H1 (cell line): Measurements from ENCODE around the gene MAN1C1. TPM values are rescaled to one million over a fixed set of nuclear protein-coding genes. Genes with fewer than 3 reads are reported as not detected.
A peak's percentile ranks its signal among the peaks of the same experiment; 100 is the strongest.

Source experiments
- CTCF ChIA-PET: fragments of 300-600 bp; sonication (Branson Sonifier 250); formaldehyde crosslinking; loops from one replicate; lab custom pipeline; 2021; ENCODE audit not compliant: partially characterized antibody; lab: Charles Lee
- POLR2A ChIA-PET: fragments of 300-600 bp; sonication (Branson Sonifier 250); formaldehyde crosslinking; loops from one replicate; lab custom pipeline; 2021; ENCODE audit warnings: inconsistent platforms; ENCODE audit not compliant: partially characterized antibody; lab: Charles Lee
- DNase-seq, 2 experiments: peaks; one replicate each; pipeline versions ENCODE4 v3.0.0 to v3.0.0-alpha.2; 2010 to 2022; ENCODE audit warnings: low spot score in 2 of 2, low read depth in 1 of 2, mixed read lengths in 1 of 2
- FAIRE-seq: peaks from 2 replicates; lab custom pipeline; 2011; peaks lifted over from hg19 to GRCh38; lab: Jason Lieb, UNC
- H2AFZ ChIP-seq: 2 replicates; pipeline ENCODE4 v1.8.1; 2012; ENCODE audit warnings: low read length, inconsistent platforms
- H2AK5ac ChIP-seq: 2 replicates; pipeline ENCODE4 v1.6.1; 2013; ENCODE audit warnings: low read depth, low read length
- H2BK120ac ChIP-seq: replicated peaks from 2 replicates; pipeline ENCODE3; 2013; ENCODE audit warnings: low read depth, low read length, inconsistent platforms
- H2BK12ac ChIP-seq: 2 replicates; pipeline ENCODE4 v1.6.1; 2013; ENCODE audit warnings: low read depth, low read length
- H2BK15ac ChIP-seq: 2 replicates; pipeline ENCODE4 v1.6.1; 2013; ENCODE audit warnings: low read length
- H2BK20ac ChIP-seq: 2 replicates; pipeline ENCODE4 v1.6.1; 2013; ENCODE audit warnings: low read length
- H2BK5ac ChIP-seq: 2 replicates; pipeline ENCODE4 v1.6.1; 2013; ENCODE audit warnings: low read depth, low read length
- H3K14ac ChIP-seq: 2 replicates; pipeline ENCODE4 v1.6.1; 2013; ENCODE audit warnings: inconsistent platforms; ENCODE audit not compliant: insufficient read length
- H3K18ac ChIP-seq: 2 replicates; pipeline ENCODE4 v1.6.1; 2013; ENCODE audit warnings: low read length; ENCODE audit errors: extremely low read depth
- H3K23ac ChIP-seq: 2 replicates; pipeline ENCODE4 v1.6.1; 2013; ENCODE audit warnings: inconsistent platforms; ENCODE audit not compliant: insufficient read length
- H3K23me2 ChIP-seq: 2 replicates; pipeline ENCODE4 v1.6.1; 2013; ENCODE audit warnings: low read depth, low read length
- H3K27ac ChIP-seq: 2 replicates; pipeline ENCODE4 v1.6.1; 2011; ENCODE audit warnings: low read depth, low read length, inconsistent platforms
- H3K27me3 ChIP-seq, 4 experiments: replicated peaks in 1 of 4; 1 replicate in 1 of 4; 2 replicates in 3 of 4; pipeline versions ENCODE4 v1.6.1 to v1.8.1; 2011 to 2013; ENCODE audit warnings: low read length in 3 of 4, mild to moderate bottlenecking in 3 of 4, inconsistent platforms in 2 of 4, mixed read lengths in 2 of 4, moderate library complexity in 1 of 4; ENCODE audit not compliant: control insufficient read depth in 3 of 4, insufficient read depth in 3 of 4; ENCODE audit errors: extremely low read depth in 1 of 4
- H3K36me3 ChIP-seq, 4 experiments: 2 replicates each; pipeline versions ENCODE4 v1.6.1 to v1.8.1; 2011 to 2013; ENCODE audit warnings: mild to moderate bottlenecking in 4 of 4, low read length in 3 of 4, moderate library complexity in 2 of 4, control low read depth in 1 of 4, inconsistent platforms in 1 of 4; ENCODE audit not compliant: insufficient read depth in 4 of 4, control insufficient read depth in 2 of 4
- H3K4ac ChIP-seq: replicated peaks from 2 replicates; pipeline ENCODE3; 2013; ENCODE audit warnings: low read length, low read depth, mixed read lengths, inconsistent platforms; ENCODE audit not compliant: insufficient read length
- H3K4me1 ChIP-seq, 4 experiments: replicated peaks in 1 of 4; 1 replicate in 1 of 4; 2 replicates in 3 of 4; pipeline versions ENCODE4 v1.6.1 to v1.8.1; 2011 to 2013; ENCODE audit warnings: low read length in 3 of 4, inconsistent platforms in 2 of 4, mixed read lengths in 1 of 4; ENCODE audit not compliant: insufficient read depth in 4 of 4, control insufficient read depth in 3 of 4
- H3K4me2 ChIP-seq, 2 experiments: 2 replicates each; pipeline versions ENCODE4 v1.6.1 to v1.8.1; 2011 to 2013; ENCODE audit warnings: low read depth in 2 of 2, low read length in 2 of 2, control low read depth in 1 of 2, inconsistent platforms in 1 of 2, mild to moderate bottlenecking in 1 of 2; ENCODE audit not compliant: insufficient read depth in 1 of 2
- H3K4me3 ChIP-seq, 4 experiments: fragments of 200-600, 300-600 bp in 1 of 4; sonication (generic), shearing (Covaris generic), sonication (Bioruptor Twin) in 1 of 4; 2 replicates each; pipeline versions ENCODE4 v1.5.1 to v1.8.1; 2011 to 2016; ENCODE audit warnings: low read length in 4 of 4, low read depth in 3 of 4, control low read depth in 2 of 4, inconsistent platforms in 2 of 4, mild to moderate bottlenecking in 2 of 4, mixed read lengths in 1 of 4, moderate library complexity in 1 of 4; ENCODE audit not compliant: insufficient read depth in 2 of 4; ENCODE audit errors: extremely low read depth in 1 of 4
- H3K56ac ChIP-seq: replicated peaks from 2 replicates; pipeline ENCODE3; 2013; ENCODE audit warnings: low read depth, mild to moderate bottlenecking, mixed read lengths, low read length, inconsistent platforms; ENCODE audit not compliant: insufficient read length
- H3K79me1 ChIP-seq: 2 replicates; pipeline ENCODE4 v1.6.1; 2013; ENCODE audit warnings: low read depth, low read length, control low read depth
- H3K79me2 ChIP-seq, 2 experiments: 2 replicates each; pipeline versions ENCODE4 v1.6.1 to v1.8.1; 2012 to 2013; ENCODE audit warnings: low read length in 2 of 2, mild to moderate bottlenecking in 2 of 2, inconsistent platforms in 1 of 2; ENCODE audit not compliant: insufficient read depth in 2 of 2, control insufficient read depth in 1 of 2
- H3K9ac ChIP-seq, 4 experiments: replicated peaks in 1 of 4; 1 replicate in 1 of 4; 2 replicates in 3 of 4; pipeline versions ENCODE4 v1.6.1 to v1.8.1; 2011 to 2013; ENCODE audit warnings: low read depth in 3 of 4, low read length in 3 of 4, control low read depth in 2 of 4, mild to moderate bottlenecking in 2 of 4, moderate library complexity in 2 of 4, inconsistent platforms in 1 of 4; ENCODE audit errors: extremely low read depth in 1 of 4
- H3K9me3 ChIP-seq, 2 experiments: 2 replicates each; pipeline versions ENCODE4 v1.6.1 to v1.8.1; 2012 to 2013; ENCODE audit warnings: mild to moderate bottlenecking in 2 of 2, moderate library complexity in 2 of 2, control low read depth in 1 of 2, inconsistent platforms in 1 of 2, low read depth in 1 of 2, low read length in 1 of 2, mixed read lengths in 1 of 2; ENCODE audit not compliant: insufficient read depth in 2 of 2
- H4K20me1 ChIP-seq, 2 experiments: replicated peaks in 1 of 2; 2 replicates each; pipeline versions ENCODE3 to v1.8.1; 2011 to 2013; ENCODE audit warnings: inconsistent platforms in 2 of 2, low read length in 2 of 2, mild to moderate bottlenecking in 1 of 2; ENCODE audit not compliant: insufficient read depth in 2 of 2, control insufficient read depth in 1 of 2
- H4K5ac ChIP-seq: 2 replicates; pipeline ENCODE4 v1.6.1; 2013; ENCODE audit warnings: low read length, low read depth, mixed read lengths, inconsistent platforms; ENCODE audit not compliant: insufficient read length
- H4K8ac ChIP-seq: 2 replicates; pipeline ENCODE4 v1.8.0; 2013; ENCODE audit warnings: mild to moderate bottlenecking, moderate library complexity, low read length, inconsistent platforms; ENCODE audit not compliant: insufficient read depth; ENCODE audit errors: extremely low read depth
- H4K91ac ChIP-seq: replicated peaks from 2 replicates; pipeline ENCODE3; 2013; ENCODE audit warnings: low read length, mixed read lengths, inconsistent platforms; ENCODE audit not compliant: insufficient read length
- MAFK ChIP-seq: IDR thresholded peaks from 2 replicates; pipeline ENCODE4 v1.6.1; 2012; ENCODE audit warnings: low read depth, mild to moderate bottlenecking, improper control_type of control experiment, low read length
- TAF1 ChIP-seq: IDR thresholded peaks from 2 replicates; pipeline ENCODE4 v1.6.1; 2011; ENCODE audit warnings: mild to moderate bottlenecking, low read depth, low read length
- whole genome bisulfite sequencing, 2 experiments: shearing (Covaris generic) in 1 of 2; methylation state at CpG; one replicate each; pipeline versions ENCODE4 v1.1.6 to v1.1.7; 2013 to 2015; ENCODE audit warnings: low lambda C conversion rate in 2 of 2, mixed read lengths in 2 of 2, inconsistent platforms in 1 of 2, low coverage in 1 of 2, missing lambda C conversion rate in 1 of 2; ENCODE audit not compliant: insufficient replicate concordance in 2 of 2, insufficient coverage in 1 of 2, insufficient read length in 1 of 2; ENCODE audit errors: extremely low coverage in 1 of 2, missing lambda C conversion rate in 1 of 2; 5-methylcytosine and 5-hydroxymethylcytosine counted together
- polyA plus RNA-seq, 7 experiments: library from polyadenylated mRNA; depleted of rRNA in 3 of 7; stranded (reverse) in 5 of 7; unstranded in 2 of 7; fragments of >200 nt in 5 of 7; fragments of 200-250 nt in 2 of 7; gene quantifications; 1 replicate in 5 of 7; 2 replicates in 1 of 7; 4 replicates in 1 of 7; pipeline versions ENCODE4 v1.2.1 to v1.2.3, GENCODE V29; 2011 to 2013; ENCODE audit warnings: missing spikeins in 2 of 7, mixed read lengths in 2 of 7
- total RNA-seq: library from RNA; stranded (reverse); fragmentation: NEBNext Ultra II Directional; extraction: Animal tissue kit (Norgen Biotek cat#: 25700); gene quantifications from 2 replicates; pipeline ENCODE4 v1.2.1, GENCODE V29; 2021

The MAN1C1 gene
- total and polyA plus RNA-seq, 2 of the 8 experiments (the other 6 are each of a cell fraction or from before 2014, with no cell fraction given): 7.8 to 15.2 TPM

- Histone ChIP-seq H3K36me3 (no peaks in the 10 kb centered on the region), H3K9me3 (no peaks in the 10 kb centered on the region), H3K23me2 (peaks cover 12% of the 10 kb centered on the region), H3K27me3 (peaks cover 0 to 6% (median 2%) of the 10 kb centered on the region in 4 experiments; a peak in 4 of 7 replicates), H2BK120ac (no peak overlapping the region), H2BK15ac (no peak overlapping the region), H2AFZ (no peak overlapping the region), H2BK5ac (no peak overlapping the region)
- FAIRE-seq: no peak
- no peak for DNase-seq
- TF ChIP-seq TAF1: no peak
- no peak for TF ChIP-seq MAFK
- TF ChIP-seq, all 59 proteins: peak for 0
- Histone ChIP-seq H3K56ac (no peak overlapping the region), H3K4ac (no peak overlapping the region), H3K79me2 (peaks cover 0 to 3% of the 10 kb centered on the region in 2 experiments; a peak in 1 of 4 replicates), H3K18ac (no peak overlapping the region), H3K4me2 (peak overlapping the region; percentile 90 to 93), H4K91ac (no peak overlapping the region), H3K4me3 (peak overlapping the region; percentile 75 to 85 (median 80); a peak in 7 of 8 replicates), H4K5ac (no peak overlapping the region), H4K8ac (no peak overlapping the region), H2BK20ac (no peak overlapping the region), H4K20me1 (peaks cover 11 to 13% of the 10 kb centered on the region in 2 experiments), H3K23ac (no peak overlapping the region), H3K79me1 (peaks cover 8% of the 10 kb centered on the region; the same call in 1 of the 2 replicates), H3K4me1 (peaks cover 12 to 25% (median 15%) of the 10 kb centered on the region in 4 experiments), H2BK12ac (no peak overlapping the region), H3K27ac (no peak overlapping the region), H3K9ac (peak overlapping the region in 3 of 4 experiments; percentile 7 to 52 (median 51); a peak in 4 of 7 replicates), H3K14ac (no peak overlapping the region), H2AK5ac (no peak overlapping the region)
- ChIA-PET POLR2A (interaction anchor here (0.7 to 5.5 kb wide), 9 partner anchors 11 to 240 kb away, joined by 3 to 32 read pairs (median 3); partner anchors contain the start of gene PAQR7), CTCF (interaction anchor here (1.2 to 2.7 kb wide), 7 partner anchors 10 to 249 kb away, joined by 3 to 11 read pairs (median 4); partner anchors contain the start of gene PAFAH2)
- WGBS, 2 experiments: 69% methylated on average over 10 of the region's 10 CpGs; no CpG with 5 or more reads in 1 of the 2 experiments
Observed at GRCh38 chr1:25821112-25821476, 204.5 kb downstream of the MAN1C1 start.
